ENCODE data around the gene BLID. TPM values are rescaled to one million over a fixed set of nuclear protein-coding genes. Genes with fewer than 3 reads are reported as not detected.

BLID gene
- total and polyA plus RNA-seq, 2 of the 8 experiments (the other 6 are each of a cell fraction or from before 2014, with no cell fraction given): not detected

DNA sequence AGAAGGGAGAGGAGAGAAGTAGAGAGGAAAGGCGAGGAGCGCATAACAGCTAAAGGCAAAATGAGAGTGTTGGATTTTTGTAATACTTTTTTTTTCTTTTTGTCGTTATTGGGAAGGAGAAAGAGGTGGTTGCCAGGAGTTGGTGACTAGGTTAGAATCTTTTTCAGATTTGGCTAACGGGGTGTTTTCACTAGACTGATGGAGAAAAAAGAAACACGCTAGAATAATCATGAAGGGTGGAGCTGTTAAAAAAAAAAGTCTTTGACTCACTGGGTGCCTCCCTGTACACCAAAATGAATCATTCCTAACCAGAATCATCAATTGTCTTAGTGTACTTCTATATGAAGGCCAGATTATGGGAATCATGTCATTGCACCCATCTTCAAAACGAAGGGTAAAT is 12.7 kb downstream of the BLID start (continued):
- TF ChIP-seq, protein P1, sequence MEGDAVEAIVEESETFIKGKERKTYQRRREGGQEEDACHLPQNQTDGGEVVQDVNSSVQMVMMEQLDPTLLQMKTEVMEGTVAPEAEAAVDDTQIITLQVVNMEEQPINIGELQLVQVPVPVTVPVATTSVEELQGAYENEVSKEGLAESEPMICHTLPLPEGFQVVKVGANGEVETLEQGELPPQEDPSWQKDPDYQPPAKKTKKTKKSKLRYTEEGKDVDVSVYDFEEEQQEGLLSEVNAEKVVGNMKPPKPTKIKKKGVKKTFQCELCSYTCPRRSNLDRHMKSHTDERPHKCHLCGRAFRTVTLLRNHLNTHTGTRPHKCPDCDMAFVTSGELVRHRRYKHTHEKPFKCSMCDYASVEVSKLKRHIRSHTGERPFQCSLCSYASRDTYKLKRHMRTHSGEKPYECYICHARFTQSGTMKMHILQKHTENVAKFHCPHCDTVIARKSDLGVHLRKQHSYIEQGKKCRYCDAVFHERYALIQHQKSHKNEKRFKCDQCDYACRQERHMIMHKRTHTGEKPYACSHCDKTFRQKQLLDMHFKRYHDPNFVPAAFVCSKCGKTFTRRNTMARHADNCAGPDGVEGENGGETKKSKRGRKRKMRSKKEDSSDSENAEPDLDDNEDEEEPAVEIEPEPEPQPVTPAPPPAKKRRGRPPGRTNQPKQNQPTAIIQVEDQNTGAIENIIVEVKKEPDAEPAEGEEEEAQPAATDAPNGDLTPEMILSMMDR (IDR thresholded peaks at IDR 0.05; ENCODE audit: control extremely low read depth in 1 of 3, insufficient read depth in 1 of 3, low read depth in 1 of 3, low read length in 3 of 3): no peak
- TF ChIP-seq POLR2AphosphoS5 (IDR thresholded peaks at IDR 0.05; ENCODE audit: low read depth, low read length) (no peak), GABPA (IDR thresholded peaks at IDR 0.05; ENCODE audit: borderline replicate concordance, insufficient read depth, low read length) (no peak)
